K562 (cell line): ENCODE measurements around the gene TCF12. TPM values are rescaled to one million over a fixed set of nuclear protein-coding genes. Genes with fewer than 3 reads are reported as not detected.

Experiments
- HDAC6 ChIP-seq: IDR thresholded peaks from 2 replicates; pipeline ENCODE4 v1.6.1; 2012; ENCODE audit warnings: low read depth, mild to moderate bottlenecking, control low read depth, inconsistent platforms, low read length, moderate library complexity
- NFYB ChIP-seq: IDR thresholded peaks from 2 replicates; pipeline ENCODE4 v1.6.1; 2011; ENCODE audit warnings: mild to moderate bottlenecking, moderate library complexity; ENCODE audit not compliant: insufficient read length; ENCODE audit errors: extremely low read depth
- PML ChIP-seq: IDR thresholded peaks from 2 replicates; pipeline ENCODE4 v1.6.1; 2012; ENCODE audit warnings: low read length, inconsistent platforms
- RFX1 ChIP-seq: fragments of 450-650 bp; IDR thresholded peaks from 2 replicates; pipeline ENCODE4 v1.6.1; 2016; ENCODE audit warnings: mild to moderate bottlenecking, moderate library complexity
- SIX5 ChIP-seq, 2 experiments: IDR thresholded peaks; 2 replicates each; pipeline ENCODE4 v1.6.1; 2011; ENCODE audit warnings: low read length in 2 of 2, borderline replicate concordance in 1 of 2, low read depth in 1 of 2, mild to moderate bottlenecking in 1 of 2, moderate library complexity in 1 of 2; ENCODE audit not compliant: insufficient read depth in 1 of 2
- TAF7 ChIP-seq: fragments of 450-650 bp; IDR thresholded peaks from 2 replicates; pipeline ENCODE4 v1.6.1; 2016; ENCODE audit warnings: missing genetic modification characterization, missing compliant biosample characterization
- ZNF184 ChIP-seq: sonication (generic); formaldehyde crosslinking; IDR thresholded peaks from 2 replicates; pipeline ENCODE4 v1.5.0; 2020; ENCODE audit warnings: missing genetic modification reagents
- polyA plus RNA-seq, 8 experiments: library from polyadenylated mRNA; depleted of rRNA in 4 of 8; stranded (reverse) in 5 of 8; unstranded in 3 of 8; fragments of >200 nt; fragmentation: Nextera tagmentation in 2 of 8; fragmentation: Illumina TruSeq in 1 of 8; extraction: Ambion mirVana in 2 of 8; extraction: Trizol in 1 of 8; gene quantifications; 2 replicates each; pipeline versions ENCODE4 v1.2.1 to v1.2.3, GENCODE V29; 2011 to 2014; ENCODE audit warnings: inconsistent platforms in 1 of 8, missing spikeins in 1 of 8
- total RNA-seq, 7 experiments: library from RNA; depleted of rRNA in 6 of 7; stranded (reverse); fragments of >200 nt in 6 of 7; fragmentation: Illumina TruSeq in 2 of 7; extraction: Trizol in 2 of 7; gene quantifications; 2 replicates each; pipeline versions ENCODE4 v1.2.1 to v1.2.3, GENCODE V29; 2011 to 2021; ENCODE audit warnings: low replicate concordance in 1 of 7
- TF ChIP-seq, protein P1 (sequence below), 2 experiments: fragments of 450-650 bp; conservative IDR thresholded peaks; 2 replicates each; pipeline ENCODE4 v1.6.1; 2017; ENCODE audit warnings: mild to moderate bottlenecking in 2 of 2, moderate library complexity in 2 of 2
- TF ChIP-seq, protein P2 (sequence below): fragments of 450-650 bp; IDR thresholded peaks from 2 replicates; pipeline ENCODE4 v1.6.1; 2014; ENCODE audit warnings: low read depth, mild to moderate bottlenecking, moderate library complexity, borderline replicate concordance
- TF ChIP-seq, protein P3 (sequence below): fragments of 450-650 bp; IDR thresholded peaks from 2 replicates; pipeline ENCODE4 v1.6.1; 2017; ENCODE audit warnings: antibody characterized with exemption, mild to moderate bottlenecking

Gene TCF12
- total and polyA plus RNA-seq, 9 of the 15 experiments (the other 6 are each of a cell fraction or from before 2014, with no cell fraction given) = 10.5 to 132 (median 52.9) TPM

DNA sequence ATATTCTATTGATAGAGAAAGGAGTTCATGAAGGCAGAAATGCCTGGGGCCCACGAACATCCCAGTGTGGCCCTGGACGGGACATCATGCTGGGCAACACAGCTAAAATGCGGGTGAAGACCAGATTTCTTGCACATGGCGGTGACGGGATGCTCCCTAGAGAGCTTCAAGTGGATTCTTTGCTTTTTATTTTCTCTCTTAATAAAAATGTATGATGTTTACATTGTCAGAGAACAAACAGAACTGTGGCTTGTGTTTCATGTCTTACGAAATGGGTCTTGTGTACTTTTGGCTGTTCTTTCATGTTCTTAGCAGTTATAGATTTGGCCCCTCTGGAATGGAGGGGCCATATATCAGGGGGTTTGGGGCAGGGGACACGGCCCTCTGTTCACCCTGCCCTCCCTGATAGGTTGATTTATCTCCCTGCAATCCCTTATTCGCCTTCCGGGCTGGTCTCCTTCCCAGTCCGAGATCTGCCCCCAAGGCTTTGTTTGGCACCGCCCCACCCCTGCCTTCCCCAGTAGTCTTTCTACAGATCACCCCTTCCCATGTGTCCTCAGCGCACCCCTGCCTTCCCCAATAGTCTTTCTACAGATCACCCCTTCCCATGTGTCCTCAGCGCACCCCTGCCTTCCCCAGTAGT is 389.2 kb downstream of the TCF12 start (continued):
- TF ChIP-seq, protein P1, sequence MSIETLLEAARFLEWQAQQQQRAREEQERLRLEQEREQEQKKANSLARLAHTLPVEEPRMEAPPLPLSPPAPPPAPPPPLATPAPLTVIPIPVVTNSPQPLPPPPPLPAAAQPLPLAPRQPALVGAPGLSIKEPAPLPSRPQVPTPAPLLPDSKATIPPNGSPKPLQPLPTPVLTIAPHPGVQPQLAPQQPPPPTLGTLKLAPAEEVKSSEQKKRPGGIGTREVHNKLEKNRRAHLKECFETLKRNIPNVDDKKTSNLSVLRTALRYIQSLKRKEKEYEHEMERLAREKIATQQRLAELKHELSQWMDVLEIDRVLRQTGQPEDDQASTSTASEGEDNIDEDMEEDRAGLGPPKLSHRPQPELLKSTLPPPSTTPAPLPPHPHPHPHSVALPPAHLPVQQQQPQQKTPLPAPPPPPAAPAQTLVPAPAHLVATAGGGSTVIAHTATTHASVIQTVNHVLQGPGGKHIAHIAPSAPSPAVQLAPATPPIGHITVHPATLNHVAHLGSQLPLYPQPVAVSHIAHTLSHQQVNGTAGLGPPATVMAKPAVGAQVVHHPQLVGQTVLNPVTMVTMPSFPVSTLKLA (conservative IDR thresholded peaks at IDR 0.05) = no peak
- TF ChIP-seq PML = no peak
- no peak for TF ChIP-seq HDAC6
- TF ChIP-seq, protein P2, sequence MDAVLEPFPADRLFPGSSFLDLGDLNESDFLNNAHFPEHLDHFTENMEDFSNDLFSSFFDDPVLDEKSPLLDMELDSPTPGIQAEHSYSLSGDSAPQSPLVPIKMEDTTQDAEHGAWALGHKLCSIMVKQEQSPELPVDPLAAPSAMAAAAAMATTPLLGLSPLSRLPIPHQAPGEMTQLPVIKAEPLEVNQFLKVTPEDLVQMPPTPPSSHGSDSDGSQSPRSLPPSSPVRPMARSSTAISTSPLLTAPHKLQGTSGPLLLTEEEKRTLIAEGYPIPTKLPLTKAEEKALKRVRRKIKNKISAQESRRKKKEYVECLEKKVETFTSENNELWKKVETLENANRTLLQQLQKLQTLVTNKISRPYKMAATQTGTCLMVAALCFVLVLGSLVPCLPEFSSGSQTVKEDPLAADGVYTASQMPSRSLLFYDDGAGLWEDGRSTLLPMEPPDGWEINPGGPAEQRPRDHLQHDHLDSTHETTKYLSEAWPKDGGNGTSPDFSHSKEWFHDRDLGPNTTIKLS = no peak
- TF ChIP-seq RFX1 = no peak
- TF ChIP-seq ZNF184 = no peak
- TF ChIP-seq, protein P3, sequence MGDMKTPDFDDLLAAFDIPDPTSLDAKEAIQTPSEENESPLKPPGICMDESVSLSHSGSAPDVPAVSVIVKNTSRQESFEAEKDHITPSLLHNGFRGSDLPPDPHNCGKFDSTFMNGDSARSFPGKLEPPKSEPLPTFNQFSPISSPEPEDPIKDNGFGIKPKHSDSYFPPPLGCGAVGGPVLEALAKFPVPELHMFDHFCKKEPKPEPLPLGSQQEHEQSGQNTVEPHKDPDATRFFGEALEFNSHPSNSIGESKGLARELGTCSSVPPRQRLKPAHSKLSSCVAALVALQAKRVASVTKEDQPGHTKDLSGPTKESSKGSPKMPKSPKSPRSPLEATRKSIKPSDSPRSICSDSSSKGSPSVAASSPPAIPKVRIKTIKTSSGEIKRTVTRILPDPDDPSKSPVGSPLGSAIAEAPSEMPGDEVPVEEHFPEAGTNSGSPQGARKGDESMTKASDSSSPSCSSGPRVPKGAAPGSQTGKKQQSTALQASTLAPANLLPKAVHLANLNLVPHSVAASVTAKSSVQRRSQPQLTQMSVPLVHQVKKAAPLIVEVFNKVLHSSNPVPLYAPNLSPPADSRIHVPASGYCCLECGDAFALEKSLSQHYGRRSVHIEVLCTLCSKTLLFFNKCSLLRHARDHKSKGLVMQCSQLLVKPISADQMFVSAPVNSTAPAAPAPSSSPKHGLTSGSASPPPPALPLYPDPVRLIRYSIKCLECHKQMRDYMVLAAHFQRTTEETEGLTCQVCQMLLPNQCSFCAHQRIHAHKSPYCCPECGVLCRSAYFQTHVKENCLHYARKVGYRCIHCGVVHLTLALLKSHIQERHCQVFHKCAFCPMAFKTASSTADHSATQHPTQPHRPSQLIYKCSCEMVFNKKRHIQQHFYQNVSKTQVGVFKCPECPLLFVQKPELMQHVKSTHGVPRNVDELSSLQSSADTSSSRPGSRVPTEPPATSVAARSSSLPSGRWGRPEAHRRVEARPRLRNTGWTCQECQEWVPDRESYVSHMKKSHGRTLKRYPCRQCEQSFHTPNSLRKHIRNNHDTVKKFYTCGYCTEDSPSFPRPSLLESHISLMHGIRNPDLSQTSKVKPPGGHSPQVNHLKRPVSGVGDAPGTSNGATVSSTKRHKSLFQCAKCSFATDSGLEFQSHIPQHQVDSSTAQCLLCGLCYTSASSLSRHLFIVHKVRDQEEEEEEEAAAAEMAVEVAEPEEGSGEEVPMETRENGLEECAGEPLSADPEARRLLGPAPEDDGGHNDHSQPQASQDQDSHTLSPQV = no peak
- TF ChIP-seq NFYB = no peak
- no peak for TF ChIP-seq SIX5 (IDR thresholded peaks at IDR 0.05; ENCODE audit: borderline replicate concordance in 1 of 2, insufficient read depth in 1 of 2, low read depth in 1 of 2, low read length in 2 of 2)
- TF ChIP-seq TAF7 (tag) = no peak
- TF ChIP-seq, all 486 proteins: peak for 0
